K562 (cell line): ENCODE results near the gene APOBEC3A. TPM values are rescaled to one million over a fixed set of nuclear protein-coding genes. Genes with fewer than 3 reads are reported as not detected.

Experiments
- AFF1 ChIP-seq, 2 experiments: fragments of 450-650 bp; IDR thresholded peaks; 2 replicates each; pipeline ENCODE4 v1.6.1; 2018; ENCODE audit warnings: mild to moderate bottlenecking in 2 of 2, low read depth in 1 of 2; ENCODE audit not compliant: partially characterized antibody in 2 of 2
- CBFA2T3 ChIP-seq: fragments of 450-650 bp; IDR thresholded peaks from 2 replicates; pipeline ENCODE4 v1.6.1; 2017
- CBX2 ChIP-seq: fragments of 200-600 bp; sonication (generic); IDR thresholded peaks from one replicate; pipeline ENCODE4 v1.6.1; 2012; ENCODE audit warnings: mild to moderate bottlenecking, low read length, inconsistent platforms; ENCODE audit not compliant: insufficient read depth, poor library complexity, severe bottlenecking
- EZH2 ChIP-seq: IDR thresholded peaks from 2 replicates; pipeline ENCODE4 v1.6.1; 2012; ENCODE audit warnings: low read depth, mild to moderate bottlenecking, inconsistent platforms, low read length, borderline replicate concordance
- FIP1L1 ChIP-seq: fragments of 200-400 bp; formaldehyde crosslinking; IDR thresholded peaks from 2 replicates; pipeline ENCODE4 v1.6.1; 2018; ENCODE audit warnings: mild to moderate bottlenecking, low read depth, low read length; ENCODE audit not compliant: poor library complexity, severe bottlenecking
- KLF10 ChIP-seq: fragments of 250-450 bp; sonication (Bioruptor Pico); IDR thresholded peaks from 2 replicates; pipeline ENCODE4 v1.6.1; 2021; ENCODE audit warnings: matching md5 sums
- KLF16 ChIP-seq: IDR thresholded peaks from 2 replicates; pipeline ENCODE4 v1.6.1; 2016; ENCODE audit warnings: antibody characterized with exemption
- MAFF ChIP-seq: IDR thresholded peaks from 2 replicates; pipeline ENCODE4 v1.6.1; 2012; ENCODE audit warnings: low read length, improper control_type of control experiment
- PHB ChIP-seq: fragments of 250-450 bp; sonication (Bioruptor Pico); IDR thresholded peaks from 2 replicates; pipeline ENCODE4 v1.5.0; 2021
- POLR2A ChIP-seq: fragments of 450-650 bp; conservative IDR thresholded peaks from 2 replicates; pipeline ENCODE4 v1.6.1; 2016
- RBM17 ChIP-seq: fragments of 200-400 bp; formaldehyde crosslinking; IDR thresholded peaks from 2 replicates; pipeline ENCODE4 v1.6.1; 2017; ENCODE audit warnings: low read depth, mild to moderate bottlenecking, low read length, borderline replicate concordance
- REST ChIP-seq, 2 experiments: fragments of 450-650 bp; formaldehyde crosslinking in 1 of 2; IDR thresholded peaks; 2 replicates each; pipeline versions ENCODE4 v1.4.0 to v1.6.1; 2014 to 2020; ENCODE audit warnings: mild to moderate bottlenecking in 2 of 2, borderline replicate concordance in 1 of 2, low read depth in 1 of 2
- SMARCC2 ChIP-seq: fragments of 450-650 bp; IDR thresholded peaks from 2 replicates; pipeline ENCODE4 v1.6.1; 2017; ENCODE audit warnings: antibody characterized with exemption, moderate library complexity, mild to moderate bottlenecking, low read depth
- SPI1 ChIP-seq: IDR thresholded peaks from 2 replicates; pipeline ENCODE4 v1.6.1; 2011; ENCODE audit warnings: low read depth, low read length, control low read depth, borderline replicate concordance
- STAT5B ChIP-seq: fragments of 250-450 bp; sonication (Bioruptor Pico); IDR thresholded peaks from 2 replicates; pipeline ENCODE4 v1.8.0; 2021; ENCODE audit warnings: mild to moderate bottlenecking, inconsistent platforms
- ZNF134 ChIP-seq: fragments of 250-450 bp; sonication (Bioruptor Pico); conservative IDR thresholded peaks from 2 replicates; pipeline ENCODE4 v1.4.0; 2020
- ZNF589 ChIP-seq: fragments of 200-800 bp; sonication (Bioruptor generic); IDR thresholded peaks from 2 replicates; pipeline ENCODE4 v1.6.1; 2016; ENCODE audit warnings: low read depth, missing genetic modification characterization, missing compliant biosample characterization
- polyA plus RNA-seq, 8 experiments: library from polyadenylated mRNA; depleted of rRNA in 4 of 8; stranded (reverse) in 5 of 8; unstranded in 3 of 8; fragments of >200 nt; fragmentation: Nextera tagmentation in 2 of 8; fragmentation: Illumina TruSeq in 1 of 8; extraction: Ambion mirVana in 2 of 8; extraction: Trizol in 1 of 8; gene quantifications; 2 replicates each; pipeline versions ENCODE4 v1.2.1 to v1.2.3, GENCODE V29; 2011 to 2014; ENCODE audit warnings: inconsistent platforms in 1 of 8, missing spikeins in 1 of 8
- total RNA-seq, 7 experiments: library from RNA; depleted of rRNA in 6 of 7; stranded (reverse); fragments of >200 nt in 6 of 7; fragmentation: Illumina TruSeq in 2 of 7; extraction: Trizol in 2 of 7; gene quantifications; 2 replicates each; pipeline versions ENCODE4 v1.2.1 to v1.2.3, GENCODE V29; 2011 to 2021; ENCODE audit warnings: low replicate concordance in 1 of 7

APOBEC3A gene
- total and polyA plus RNA-seq, 9 of the 15 experiments (the other 6 are each of a cell fraction or from before 2014, with no cell fraction given) = 0.04 TPM; not detected in 8

DNA sequence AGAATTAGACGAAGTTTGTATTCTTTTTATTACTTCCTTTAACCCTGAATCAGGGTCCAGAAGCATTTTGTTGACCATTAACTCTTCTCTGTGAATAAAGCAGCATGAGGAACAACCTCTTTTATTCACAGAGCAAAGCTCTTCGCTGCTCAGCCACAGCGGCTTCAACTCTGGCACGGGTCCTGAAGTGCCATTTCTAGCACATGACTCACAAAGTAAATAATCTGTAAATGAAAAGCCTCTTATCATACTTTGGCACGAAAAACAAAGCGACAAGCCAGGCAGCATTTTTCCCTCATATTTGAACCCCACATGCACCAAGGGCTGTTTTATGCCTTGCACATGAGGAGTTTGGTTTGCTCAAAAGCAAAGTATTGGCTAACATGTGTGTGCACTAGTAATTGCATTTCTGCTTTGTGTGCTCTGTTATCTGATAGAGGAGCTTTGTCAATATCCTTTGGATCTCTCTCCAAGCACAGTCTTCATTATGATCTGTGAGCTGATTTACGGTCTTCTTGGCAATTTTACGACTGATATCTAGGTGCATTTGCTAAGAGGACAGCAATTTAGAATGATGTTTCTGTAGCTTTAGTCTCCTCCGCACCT, 33.0 kb upstream of the APOBEC3A start (continued):
- no peak for TF ChIP-seq AFF1 (IDR thresholded peaks at IDR 0.05; ENCODE audit: low read depth in 1 of 2, partially characterized antibody in 2 of 2)
- TF ChIP-seq SMARCC2 = peak; percentile 58; the same call in 1 of the 2 replicates
- TF ChIP-seq ZNF589 (CRISPR knock-in tag) = no peak
- TF ChIP-seq MAFF = no peak
- no peak for TF ChIP-seq REST (IDR thresholded peaks at IDR 0.05; ENCODE audit: borderline replicate concordance)
- no peak for TF ChIP-seq REST (CRISPR knock-in tag; IDR thresholded peaks at IDR 0.05; ENCODE audit: low read depth)
- TF ChIP-seq SPI1 = no peak
- TF ChIP-seq KLF10 (CRISPR knock-in tag) = no peak
- no peak for TF ChIP-seq STAT5B (CRISPR knock-in tag)
- TF ChIP-seq FIP1L1 = no peak
- TF ChIP-seq CBX2 = no peak
- TF ChIP-seq PHB (CRISPR knock-in tag) = no peak
- no peak for TF ChIP-seq ZNF134 (CRISPR knock-in tag)
- TF ChIP-seq CBFA2T3 = peak; percentile 34
- no peak for TF ChIP-seq POLR2A
- no peak for TF ChIP-seq EZH2
- no peak for TF ChIP-seq RBM17
- TF ChIP-seq KLF16 = no peak
